SK-N-SH treated with all-trans-retinoic acid at 6 μM for 48 hours (cell line): ENCODE measurements around the gene DNASE1.

ENCODE experiments used
- ISL1 ChIP-seq: fragments of 250-450 bp; sonication (Bioruptor Pico); IDR thresholded peaks from 2 replicates; pipeline ENCODE4 v2.1.2; 2022; ENCODE audit warnings: mild to moderate bottlenecking, moderate library complexity
- RARB ChIP-seq: fragments of 250-450 bp; sonication (Bioruptor Pico); IDR thresholded peaks from 2 replicates; pipeline ENCODE4 v1.8.0; 2021; ENCODE audit warnings: mild to moderate bottlenecking, moderate library complexity
- SNAI2 ChIP-seq: fragments of 250-450 bp; sonication (Bioruptor Pico); IDR thresholded peaks from 2 replicates; pipeline ENCODE4 v1.5.0; 2020; ENCODE audit warnings: mild to moderate bottlenecking, moderate library complexity
- TCF4 ChIP-seq: fragments of 250-450 bp; sonication (Bioruptor Pico); IDR thresholded peaks from 2 replicates; pipeline ENCODE4 v1.8.0; 2021; ENCODE audit warnings: mild to moderate bottlenecking, moderate library complexity, borderline replicate concordance
- ZFP3 ChIP-seq: fragments of 250-450 bp; sonication (Bioruptor Pico); IDR thresholded peaks from 2 replicates; pipeline ENCODE4 v1.5.0; 2020; ENCODE audit warnings: mild to moderate bottlenecking, moderate library complexity
- ZNF565 ChIP-seq: fragments of 450-650 bp; formaldehyde crosslinking; conservative IDR thresholded peaks from 2 replicates; pipeline ENCODE4 v1.5.0; 2020; ENCODE audit warnings: low read depth, mild to moderate bottlenecking, moderate library complexity
- TF ChIP-seq, protein P1 (sequence below): fragments of 250-450 bp; sonication (Bioruptor Pico); IDR thresholded peaks from 2 replicates; pipeline ENCODE4 v1.8.0; 2020; ENCODE audit warnings: mild to moderate bottlenecking, moderate library complexity, borderline replicate concordance
- TF ChIP-seq, protein P2 (sequence below): fragments of 250-450 bp; sonication (Bioruptor Pico); IDR thresholded peaks from 2 replicates; pipeline ENCODE4 v1.8.0; 2021; ENCODE audit warnings: low read depth, mild to moderate bottlenecking, moderate library complexity, borderline replicate concordance

DNA sequence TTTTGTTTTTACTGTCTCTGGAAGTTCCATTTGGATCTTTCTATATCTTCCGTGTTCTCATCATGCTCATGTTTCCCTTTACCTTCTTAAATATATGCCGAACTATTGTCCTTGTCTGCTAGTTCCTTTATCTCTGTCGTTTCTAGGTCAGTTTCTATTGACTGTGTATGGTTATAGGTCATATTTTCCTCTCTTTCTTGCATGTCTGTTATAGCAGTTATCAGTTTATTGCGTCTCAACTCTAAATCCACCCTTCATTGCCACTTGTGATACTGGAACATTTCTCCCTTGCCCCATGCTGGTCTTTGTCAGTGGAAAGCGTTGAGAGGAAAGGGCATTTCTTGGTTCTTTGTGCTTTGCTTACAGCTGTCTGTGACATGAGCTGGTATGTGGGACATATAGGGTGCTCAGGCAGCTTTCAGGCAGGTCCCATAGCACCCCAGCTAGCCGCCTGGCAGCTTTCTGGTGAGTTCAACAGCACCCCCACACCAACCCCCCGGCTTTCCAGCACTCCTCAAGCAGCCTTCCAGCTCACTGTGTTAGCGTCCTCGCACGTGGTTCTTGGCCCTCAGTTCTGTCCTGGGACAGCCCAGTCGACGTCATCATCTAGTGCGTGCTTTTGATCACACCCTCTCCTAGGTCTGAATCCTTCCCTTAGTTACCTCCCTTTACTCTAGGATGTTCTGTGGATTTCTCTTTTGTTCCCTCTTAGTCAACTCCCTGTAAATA is 15.4 kb upstream of the DNASE1 start:
- TF ChIP-seq RARB (CRISPR knock-in tag) (no peak), SNAI2 (CRISPR knock-in tag) (no peak), ZNF565 (CRISPR knock-in tag) (no peak), ISL1 (CRISPR knock-in tag) (no peak), TCF4 (CRISPR knock-in tag) (no peak), ZFP3 (CRISPR knock-in tag) (no peak)
- TF ChIP-seq, protein P1, sequence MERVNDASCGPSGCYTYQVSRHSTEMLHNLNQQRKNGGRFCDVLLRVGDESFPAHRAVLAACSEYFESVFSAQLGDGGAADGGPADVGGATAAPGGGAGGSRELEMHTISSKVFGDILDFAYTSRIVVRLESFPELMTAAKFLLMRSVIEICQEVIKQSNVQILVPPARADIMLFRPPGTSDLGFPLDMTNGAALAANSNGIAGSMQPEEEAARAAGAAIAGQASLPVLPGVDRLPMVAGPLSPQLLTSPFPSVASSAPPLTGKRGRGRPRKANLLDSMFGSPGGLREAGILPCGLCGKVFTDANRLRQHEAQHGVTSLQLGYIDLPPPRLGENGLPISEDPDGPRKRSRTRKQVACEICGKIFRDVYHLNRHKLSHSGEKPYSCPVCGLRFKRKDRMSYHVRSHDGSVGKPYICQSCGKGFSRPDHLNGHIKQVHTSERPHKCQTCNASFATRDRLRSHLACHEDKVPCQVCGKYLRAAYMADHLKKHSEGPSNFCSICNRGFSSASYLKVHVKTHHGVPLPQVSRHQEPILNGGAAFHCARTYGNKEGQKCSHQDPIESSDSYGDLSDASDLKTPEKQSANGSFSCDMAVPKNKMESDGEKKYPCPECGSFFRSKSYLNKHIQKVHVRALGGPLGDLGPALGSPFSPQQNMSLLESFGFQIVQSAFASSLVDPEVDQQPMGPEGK (CRISPR knock-in tag), result no peak
- TF ChIP-seq, protein P2, sequence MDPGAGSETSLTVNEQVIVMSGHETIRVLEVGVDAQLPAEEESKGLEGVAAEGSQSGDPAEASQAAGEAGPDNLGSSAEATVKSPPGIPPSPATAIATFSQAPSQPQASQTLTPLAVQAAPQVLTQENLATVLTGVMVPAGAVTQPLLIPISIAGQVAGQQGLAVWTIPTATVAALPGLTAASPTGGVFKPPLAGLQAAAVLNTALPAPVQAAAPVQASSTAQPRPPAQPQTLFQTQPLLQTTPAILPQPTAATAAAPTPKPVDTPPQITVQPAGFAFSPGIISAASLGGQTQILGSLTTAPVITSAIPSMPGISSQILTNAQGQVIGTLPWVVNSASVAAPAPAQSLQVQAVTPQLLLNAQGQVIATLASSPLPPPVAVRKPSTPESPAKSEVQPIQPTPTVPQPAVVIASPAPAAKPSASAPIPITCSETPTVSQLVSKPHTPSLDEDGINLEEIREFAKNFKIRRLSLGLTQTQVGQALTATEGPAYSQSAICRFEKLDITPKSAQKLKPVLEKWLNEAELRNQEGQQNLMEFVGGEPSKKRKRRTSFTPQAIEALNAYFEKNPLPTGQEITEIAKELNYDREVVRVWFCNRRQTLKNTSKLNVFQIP (CRISPR knock-in tag), result no peak
